Activated CD4-positive, alpha-beta T cell treated with anti-CD3 and anti-CD28 coated beads, Interleukin-2, Interleukin-6, amounts not matched to agents 100 ng/mL and 50 ng/mL, durations not matched to agents 16 hours and 8 hours (primary cell): ENCODE results near the gene UBASH3A.
A peak's percentile ranks its signal among the peaks of the same experiment; 100 is the strongest.

Experiments used
- DNase-seq: peaks from one replicate; pipeline ENCODE4 v3.0.0-alpha.2; 2020

Gene UBASH3A

DNA sequence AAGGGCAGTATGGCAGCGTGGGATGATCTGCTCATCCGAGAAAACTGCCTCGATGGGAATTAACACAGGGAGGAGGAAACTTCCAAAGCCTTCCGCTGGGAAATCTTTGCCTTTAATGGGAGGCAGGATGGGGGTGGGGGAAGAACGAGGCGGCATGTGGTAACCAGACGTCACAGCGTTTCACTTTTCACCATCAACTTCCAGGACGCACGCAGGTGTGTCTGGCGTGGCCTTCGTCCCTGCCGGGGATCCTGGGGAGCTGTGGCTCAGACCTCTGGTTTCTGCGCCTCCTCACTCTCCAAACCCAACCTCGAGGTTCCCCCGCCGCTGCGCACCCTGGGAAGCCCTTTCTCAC lies 92.0 kb downstream of the UBASH3A start:
- DNase-seq = no peak

DNA sequence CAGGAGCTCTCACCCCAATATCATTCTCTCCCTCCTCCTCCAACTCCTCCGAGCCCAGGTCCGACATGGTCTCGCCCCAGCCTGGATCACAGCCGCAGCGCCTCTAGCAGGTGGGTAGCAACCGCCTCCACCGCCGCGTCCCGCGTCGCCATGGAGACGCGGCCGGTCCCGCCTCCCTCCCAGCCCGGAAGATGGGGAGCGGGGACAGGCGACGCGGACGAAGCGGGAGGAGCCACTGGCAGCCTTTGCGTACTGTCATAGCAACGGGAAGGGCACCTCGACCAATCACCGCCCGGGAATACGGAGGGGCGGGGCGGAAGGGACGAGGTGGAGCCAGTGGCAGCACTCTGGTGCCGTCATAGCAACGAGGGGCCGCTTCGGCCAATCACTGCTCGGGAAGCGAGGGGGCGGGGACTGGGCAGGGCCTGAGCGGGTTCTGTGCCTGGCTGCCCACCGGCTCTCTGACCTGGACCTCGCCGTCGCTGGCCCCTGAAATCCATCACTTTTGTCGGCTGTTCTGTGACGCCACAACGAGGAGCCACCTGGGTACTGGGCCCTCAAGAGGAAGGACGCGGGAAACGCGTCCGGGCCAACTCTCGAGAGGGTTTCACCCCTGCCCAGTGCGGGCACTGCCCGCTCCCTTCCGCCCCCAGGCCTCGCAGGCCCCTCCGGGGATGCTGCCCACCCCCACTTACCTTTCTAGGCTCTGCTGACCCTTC lies 92.6 kb downstream of the UBASH3A start, which contains the start of gene RSPH1:
RSPH1 (minus strand) TSS at position 105 of the 719 bp plus-strand sequence; CDS start at position 67, 38 bp downstream.
- DNase-seq = peak; percentile 100

DNA sequence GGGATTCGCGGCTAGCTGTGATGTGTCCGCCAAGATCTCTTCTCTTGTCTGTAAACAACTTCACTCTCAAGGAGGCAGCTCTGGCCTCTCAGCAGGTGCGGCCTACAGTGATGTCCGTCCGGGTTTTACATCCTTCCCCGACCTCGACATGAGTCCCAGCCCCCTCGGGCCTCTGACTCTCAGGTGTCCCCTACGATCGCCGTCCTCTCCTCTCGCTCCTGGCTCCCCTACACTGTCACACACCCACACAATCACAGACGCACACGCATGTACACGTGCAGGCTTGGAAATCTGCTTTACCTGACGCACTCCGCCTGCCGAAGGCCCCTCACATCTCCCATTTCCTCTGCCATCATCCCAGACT lies 93.1 kb downstream of the UBASH3A start:
- DNase-seq = no peak
